Left lung (tissue), 10 donors: ENCODE measurements around the gene SHMT2. TPM values are rescaled to one million over a fixed set of nuclear protein-coding genes. Genes with fewer than 3 reads are reported as not detected.

Source experiments
- ATAC-seq: fragments of 200-7000 bp; cut with Tn5 transposase; one replicate; pipeline ENCODE4 v1.9.1; 2020; ENCODE audit warnings: moderate library complexity
- DNase-seq, 4 donors: peaks; one replicate each; pipeline ENCODE4 v3.0.0-alpha.2; 2013 to 2020
- H3K27ac ChIP-seq, 2 donors: fragments of 200-600 bp; sonication (generic) in 1 of 2; one replicate each; pipeline versions ENCODE4 v1.5.0 to v1.8.0; 2020 to 2021
- H3K27me3 ChIP-seq, 2 donors: fragments of 200-600 bp; sonication (generic) in 1 of 2; one replicate each; pipeline versions ENCODE4 v1.5.0 to v1.8.0; 2020 to 2021
- H3K36me3 ChIP-seq, 2 donors: fragments of 200-600 bp; sonication (generic) in 1 of 2; one replicate each; pipeline versions ENCODE4 v1.5.0 to v1.8.0; 2020 to 2021
- H3K4me1 ChIP-seq, 2 donors: fragments of 200-600 bp; one replicate each; pipeline ENCODE4 v1.8.0; 2021
- H3K4me3 ChIP-seq, 2 donors: fragments of 200-600 bp; sonication (generic) in 1 of 2; one replicate each; pipeline versions ENCODE4 v1.5.0 to v1.8.0; 2020 to 2021; ENCODE audit warnings: mild to moderate bottlenecking in 1 of 2
- H3K9me3 ChIP-seq, 2 donors: fragments of 200-600 bp; sonication (generic) in 1 of 2; one replicate each; pipeline versions ENCODE4 v1.5.0 to v1.8.0; 2020 to 2021
- intact Hi-C, 2 donors: fragments of 100-400 bp; cut with DNase I; formaldehyde crosslinking; loops; one replicate each; pipeline versions ENCODE4 v1.11.2 to v1.14.2; 2022
- polyA plus RNA-seq, 6 donors: library from polyadenylated mRNA; unstranded; fragments of 120-200 nt; gene quantifications; one replicate each; pipeline ENCODE4 v1.2.1, GENCODE V29; 2013; ENCODE audit not compliant: insufficient read length in 6 of 6
- total RNA-seq, 2 donors: library from RNA; stranded (reverse); fragmentation: NEBNext Ultra II Directional; extraction: Animal tissue kit (Norgen Biotek cat#: 25700); gene quantifications; one replicate each; pipeline ENCODE4 v1.2.1, GENCODE V29; 2021
- TF ChIP-seq, protein P1 (sequence below), 2 donors: fragments of 200-600 bp; sonication (generic) in 1 of 2; IDR thresholded peaks; one replicate each; pipeline versions ENCODE4 v1.5.0 to v1.8.0; 2021; ENCODE audit warnings: antibody characterized with exemption in 2 of 2
- donor health status: DM: no; HTN: yes; CAD: no.
- donor health status: DM: no; HTN: no; CAD: no.

SHMT2 gene
- total and polyA plus RNA-seq, 8 donors: 64.7 to 116 (median 75.6) TPM

DNA sequence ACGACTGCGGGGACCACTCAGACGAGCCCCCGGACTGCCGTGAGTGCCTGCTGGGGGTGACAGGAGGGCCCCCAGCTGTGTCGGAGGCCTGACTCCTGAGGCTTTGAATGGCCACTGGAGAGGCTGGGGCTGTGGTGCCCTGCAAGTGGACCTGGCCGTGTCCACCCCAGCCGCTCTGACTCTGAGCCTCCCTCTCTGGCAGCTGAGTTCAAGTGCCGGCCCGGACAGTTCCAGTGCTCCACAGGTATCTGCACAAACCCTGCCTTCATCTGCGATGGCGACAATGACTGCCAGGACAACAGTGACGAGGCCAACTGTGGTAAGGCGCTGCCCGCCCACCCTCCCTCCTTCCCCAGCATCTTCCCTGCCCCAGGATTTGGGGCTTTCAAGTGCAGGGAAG lies 29.0 kb upstream of the SHMT2 start:
- intact Hi-C loops: no loop called here
- DNase-seq: no peak
- no peaks in the 10 kb centered on the region for H3K4me1 ChIP-seq
- peaks cover 0 to 100% of the 10 kb centered on the region in 2 donors for H3K36me3 ChIP-seq
- no peaks in the 10 kb centered on the region for H3K9me3 ChIP-seq
- H3K27me3 ChIP-seq: no peaks in the 10 kb centered on the region
- TF ChIP-seq, protein P1, sequence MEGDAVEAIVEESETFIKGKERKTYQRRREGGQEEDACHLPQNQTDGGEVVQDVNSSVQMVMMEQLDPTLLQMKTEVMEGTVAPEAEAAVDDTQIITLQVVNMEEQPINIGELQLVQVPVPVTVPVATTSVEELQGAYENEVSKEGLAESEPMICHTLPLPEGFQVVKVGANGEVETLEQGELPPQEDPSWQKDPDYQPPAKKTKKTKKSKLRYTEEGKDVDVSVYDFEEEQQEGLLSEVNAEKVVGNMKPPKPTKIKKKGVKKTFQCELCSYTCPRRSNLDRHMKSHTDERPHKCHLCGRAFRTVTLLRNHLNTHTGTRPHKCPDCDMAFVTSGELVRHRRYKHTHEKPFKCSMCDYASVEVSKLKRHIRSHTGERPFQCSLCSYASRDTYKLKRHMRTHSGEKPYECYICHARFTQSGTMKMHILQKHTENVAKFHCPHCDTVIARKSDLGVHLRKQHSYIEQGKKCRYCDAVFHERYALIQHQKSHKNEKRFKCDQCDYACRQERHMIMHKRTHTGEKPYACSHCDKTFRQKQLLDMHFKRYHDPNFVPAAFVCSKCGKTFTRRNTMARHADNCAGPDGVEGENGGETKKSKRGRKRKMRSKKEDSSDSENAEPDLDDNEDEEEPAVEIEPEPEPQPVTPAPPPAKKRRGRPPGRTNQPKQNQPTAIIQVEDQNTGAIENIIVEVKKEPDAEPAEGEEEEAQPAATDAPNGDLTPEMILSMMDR (IDR thresholded peaks at IDR 0.05): no peak
- H3K4me3 ChIP-seq: no peak overlapping the region
- no peak for ATAC-seq
- no peak overlapping the region for H3K27ac ChIP-seq

DNA sequence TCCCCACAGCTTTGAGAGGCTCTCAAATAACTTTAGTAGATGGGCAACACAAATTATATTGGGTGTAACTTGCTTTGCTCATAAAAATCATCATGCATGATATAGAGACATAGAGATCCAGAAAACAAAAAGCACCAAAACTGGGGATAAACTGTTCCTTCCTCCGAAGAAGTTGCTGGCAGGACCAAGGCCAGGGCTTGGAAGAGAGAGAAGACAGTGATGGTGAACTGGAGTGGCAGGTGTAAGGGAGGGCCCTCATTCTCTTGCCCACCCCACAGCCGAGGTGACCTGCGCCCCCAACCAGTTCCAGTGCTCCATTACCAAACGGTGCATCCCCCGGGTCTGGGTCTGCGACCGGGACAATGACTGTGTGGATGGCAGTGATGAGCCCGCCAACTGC lies 28.3 kb upstream of the SHMT2 start:
- Histone ChIP-seq H3K27me3 (no peaks in the 10 kb centered on the region), H3K36me3 (peaks cover 0 to 100% of the 10 kb centered on the region in 2 donors), H3K4me3 (no peak overlapping the region), H3K27ac (no peak overlapping the region), H3K4me1 (no peaks in the 10 kb centered on the region), H3K9me3 (no peaks in the 10 kb centered on the region)
- no peak for ATAC-seq
- TF ChIP-seq, protein P1 (IDR thresholded peaks at IDR 0.05): no peak
- DNase-seq: no peak
- intact Hi-C loops: no loop called here

DNA sequence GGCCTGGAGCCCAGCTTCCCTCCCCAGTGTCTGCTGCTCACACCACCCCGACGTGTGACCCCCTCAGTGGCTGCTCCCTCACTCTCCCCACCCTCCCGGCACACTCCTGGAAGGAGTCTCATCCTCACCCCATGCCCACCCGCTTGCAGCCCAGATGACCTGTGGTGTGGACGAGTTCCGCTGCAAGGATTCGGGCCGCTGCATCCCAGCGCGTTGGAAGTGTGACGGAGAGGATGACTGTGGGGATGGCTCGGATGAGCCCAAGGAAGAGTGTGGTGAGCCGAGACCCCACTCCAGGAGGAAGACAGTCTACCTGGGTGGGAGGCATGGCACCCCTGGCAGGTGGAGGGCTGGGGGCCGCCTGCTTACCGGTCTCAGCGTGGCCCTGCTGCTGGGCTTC lies 27.9 kb upstream of the SHMT2 start:
- H3K27me3 ChIP-seq: no peaks in the 10 kb centered on the region
- no peaks in the 10 kb centered on the region for H3K9me3 ChIP-seq
- no peak for ATAC-seq
- intact Hi-C loops: no loop called here
- no peaks in the 10 kb centered on the region for H3K4me1 ChIP-seq
- H3K4me3 ChIP-seq: no peak overlapping the region
- DNase-seq: no peak
- no peak overlapping the region for H3K27ac ChIP-seq
- TF ChIP-seq, protein P1 (IDR thresholded peaks at IDR 0.05): no peak
- H3K36me3 ChIP-seq: peaks cover 0 to 100% of the 10 kb centered on the region in 2 donors

DNA sequence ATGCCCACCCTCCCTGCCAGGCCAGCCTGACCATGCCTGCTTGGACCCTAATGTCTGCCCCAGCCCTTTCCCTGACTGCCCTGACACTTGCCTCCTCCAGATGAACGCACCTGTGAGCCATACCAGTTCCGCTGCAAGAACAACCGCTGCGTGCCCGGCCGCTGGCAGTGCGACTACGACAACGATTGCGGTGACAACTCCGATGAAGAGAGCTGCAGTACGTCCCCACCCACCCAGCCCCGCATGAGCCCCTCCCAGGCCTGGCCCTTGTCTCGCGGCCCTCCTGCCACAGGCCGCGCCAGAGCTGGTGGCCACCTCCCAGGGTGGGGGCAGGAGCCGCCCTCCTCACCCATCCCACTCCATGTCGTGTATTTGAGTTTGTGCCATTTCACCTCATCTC lies 27.2 kb upstream of the SHMT2 start:
- DNase-seq (no peak), ATAC-seq (no peak)
- Histone ChIP-seq H3K9me3 (no peaks in the 10 kb centered on the region), H3K27me3 (no peaks in the 10 kb centered on the region), H3K36me3 (peaks cover 0 to 100% of the 10 kb centered on the region in 2 donors), H3K27ac (no peak overlapping the region), H3K4me1 (no peaks in the 10 kb centered on the region), H3K4me3 (no peak overlapping the region)
- TF ChIP-seq, protein P1 (IDR thresholded peaks at IDR 0.05): no peak
- intact Hi-C loops: no loop called here

DNA sequence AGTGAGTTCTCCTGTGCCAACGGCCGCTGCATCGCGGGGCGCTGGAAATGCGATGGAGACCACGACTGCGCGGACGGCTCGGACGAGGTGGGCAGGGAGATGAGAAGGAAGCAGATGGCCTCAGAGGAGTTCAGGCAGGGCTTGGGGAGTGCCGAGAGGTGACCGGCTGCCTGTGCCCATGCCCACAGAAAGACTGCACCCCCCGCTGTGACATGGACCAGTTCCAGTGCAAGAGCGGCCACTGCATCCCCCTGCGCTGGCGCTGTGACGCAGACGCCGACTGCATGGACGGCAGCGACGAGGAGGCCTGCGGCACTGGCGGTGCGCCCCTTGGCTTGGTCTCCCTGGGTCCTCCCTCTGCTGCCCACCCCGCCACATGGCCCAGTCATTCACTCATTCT lies 26.3 kb upstream of the SHMT2 start:
- TF ChIP-seq, protein P1 (IDR thresholded peaks at IDR 0.05): no peak
- Histone ChIP-seq H3K4me3 (no peak overlapping the region), H3K9me3 (no peaks in the 10 kb centered on the region), H3K27me3 (no peaks in the 10 kb centered on the region), H3K4me1 (no peaks in the 10 kb centered on the region), H3K27ac (no peak overlapping the region), H3K36me3 (peaks cover 0 to 100% of the 10 kb centered on the region in 2 donors)
- intact Hi-C loops: no loop called here
- DNase-seq (no peak), ATAC-seq (no peak)
